Muscle of back (tissue), 11 donors: ENCODE measurements around the gene NTM. TPM values are rescaled to one million over a fixed set of nuclear protein-coding genes. Genes with fewer than 3 reads are reported as not detected.
A peak's percentile ranks its signal among the peaks of the same experiment; 100 is the strongest.

Experiments
- DNase-seq, 3 donors: peaks; one replicate each; pipeline versions ENCODE4 v3.0.0 to v3.0.0-alpha.2; 2013
- polyA plus RNA-seq, 10 donors: library from polyadenylated mRNA; unstranded; fragments of 120-200 nt; gene quantifications; one replicate each; pipeline ENCODE4 v1.2.1, GENCODE V29; 2013; ENCODE audit not compliant: insufficient read length in 10 of 10

Gene NTM
- polyA plus RNA-seq, 10 donors = 12.7 to 28.4 (median 21.0) TPM

- no peak for DNase-seq
Measured at GRCh38 chr11:131372234-131372962, 2.0 kb downstream of the NTM start.

GRCh38 chr11:131373095-131373725 lies 2.8 kb downstream of the NTM start:
- DNase-seq = no peak

GRCh38 chr11:131373756-131374155 lies 3.3 kb downstream of the NTM start:
- no peak for DNase-seq

- DNase-seq = no peak
Measured at GRCh38 chr11:131375421-131375820, 5.0 kb downstream of the NTM start.

- DNase-seq = no peak
Measured at GRCh38 chr11:131375915-131376314, 5.5 kb downstream of the NTM start.

- DNase-seq = no peak
Measured at GRCh38 chr11:131378931-131379330, 8.5 kb downstream of the NTM start.

- DNase-seq = no peak
Measured at GRCh38 chr11:131385763-131386390, 15.5 kb downstream of the NTM start.

- DNase-seq = no peak
Measured at GRCh38 chr11:131386408-131386807, 16.0 kb downstream of the NTM start.

GRCh38 chr11:131388030-131388429 lies 17.6 kb downstream of the NTM start:
- no peak for DNase-seq

- no peak for DNase-seq
Measured at GRCh38 chr11:131389582-131389981, 19.2 kb downstream of the NTM start.

- no peak for DNase-seq
Measured at GRCh38 chr11:131391176-131391575, 20.8 kb downstream of the NTM start.

GRCh38 chr11:131392528-131393255 lies 22.3 kb downstream of the NTM start:
- DNase-seq = peak in 2 of 3 donors; percentile 3 to 4

- DNase-seq = no peak
Measured at GRCh38 chr11:131393691-131394090, 23.3 kb downstream of the NTM start.

- DNase-seq = no peak
Measured at GRCh38 chr11:131397675-131398074, 27.3 kb downstream of the NTM start.

- no peak for DNase-seq
Measured at GRCh38 chr11:131402040-131402439, 31.6 kb downstream of the NTM start.

- no peak for DNase-seq
Measured at GRCh38 chr11:131404010-131404409, 33.6 kb downstream of the NTM start.

- peak in 2 of 3 donors; percentile 12 to 14 for DNase-seq
Measured at GRCh38 chr11:131408025-131408640, 37.7 kb downstream of the NTM start.

GRCh38 chr11:131409345-131409744 lies 38.9 kb downstream of the NTM start:
- no peak for DNase-seq

- DNase-seq = no peak
Measured at GRCh38 chr11:131411636-131412035, 41.2 kb downstream of the NTM start.

- DNase-seq = no peak
Measured at GRCh38 chr11:131412061-131412460, 41.6 kb downstream of the NTM start.

- DNase-seq = no peak
Measured at GRCh38 chr11:131413217-131413616, 42.8 kb downstream of the NTM start.

GRCh38 chr11:131418189-131418588 lies 47.8 kb downstream of the NTM start:
- DNase-seq = no peak
